GM12875 (cell line): Measurements from ENCODE around the gene CPN2.

Source experiments
- H3K4me3 ChIP-seq: one replicate; pipeline ENCODE4 v1.5.1; 2011; ENCODE audit warnings: low read depth, low read length, control low read depth
- TF ChIP-seq, protein P1 (sequence below): IDR thresholded peaks from 2 replicates; pipeline ENCODE4 v1.5.1; 2011; ENCODE audit warnings: low read depth, mild to moderate bottlenecking, control low read depth, inconsistent platforms, low read length, moderate library complexity, borderline replicate concordance; ENCODE audit not compliant: insufficient read depth

The CPN2 gene

DNA sequence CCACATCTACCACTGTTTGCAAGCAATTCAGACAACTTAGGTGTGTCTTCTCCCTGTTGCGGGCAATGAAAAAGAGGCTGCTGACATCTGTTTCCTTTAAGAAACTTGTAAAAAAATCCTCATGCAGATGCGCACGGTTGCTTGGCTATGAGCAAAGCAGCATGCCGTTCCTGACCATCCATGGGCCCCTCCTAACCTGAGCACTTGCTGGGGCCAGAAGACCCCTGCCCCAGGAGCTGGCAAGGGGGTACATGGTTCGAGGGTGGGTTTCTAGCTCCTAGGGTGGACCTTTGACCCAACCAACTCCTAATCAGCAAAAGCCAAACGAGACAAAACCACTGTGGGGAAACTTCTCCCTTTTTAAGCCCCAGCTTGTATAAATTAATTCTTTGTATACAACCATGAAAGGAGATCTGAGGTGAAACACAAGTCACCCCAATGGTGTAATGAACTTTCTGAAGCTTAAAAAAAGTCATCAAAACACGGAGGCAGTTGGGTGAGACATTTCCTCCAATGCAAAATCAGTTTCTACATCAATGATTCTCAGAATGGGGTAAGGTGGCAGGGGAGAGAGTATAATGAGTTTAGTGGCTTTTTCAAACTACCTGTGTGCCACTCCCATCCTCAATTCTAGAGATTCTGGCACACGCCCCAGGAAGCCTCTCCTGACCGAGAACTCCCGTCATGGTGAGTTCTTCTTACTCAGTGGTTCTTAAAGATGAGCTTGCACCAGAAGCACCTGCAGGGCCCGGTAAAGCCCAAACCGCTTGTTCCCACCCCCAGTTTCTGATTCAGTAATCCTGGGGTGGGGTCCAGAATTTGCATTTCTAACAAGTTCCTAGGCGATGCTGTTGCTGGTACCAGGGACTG lies 44.1 kb downstream of the CPN2 start:
- TF ChIP-seq, protein P1, sequence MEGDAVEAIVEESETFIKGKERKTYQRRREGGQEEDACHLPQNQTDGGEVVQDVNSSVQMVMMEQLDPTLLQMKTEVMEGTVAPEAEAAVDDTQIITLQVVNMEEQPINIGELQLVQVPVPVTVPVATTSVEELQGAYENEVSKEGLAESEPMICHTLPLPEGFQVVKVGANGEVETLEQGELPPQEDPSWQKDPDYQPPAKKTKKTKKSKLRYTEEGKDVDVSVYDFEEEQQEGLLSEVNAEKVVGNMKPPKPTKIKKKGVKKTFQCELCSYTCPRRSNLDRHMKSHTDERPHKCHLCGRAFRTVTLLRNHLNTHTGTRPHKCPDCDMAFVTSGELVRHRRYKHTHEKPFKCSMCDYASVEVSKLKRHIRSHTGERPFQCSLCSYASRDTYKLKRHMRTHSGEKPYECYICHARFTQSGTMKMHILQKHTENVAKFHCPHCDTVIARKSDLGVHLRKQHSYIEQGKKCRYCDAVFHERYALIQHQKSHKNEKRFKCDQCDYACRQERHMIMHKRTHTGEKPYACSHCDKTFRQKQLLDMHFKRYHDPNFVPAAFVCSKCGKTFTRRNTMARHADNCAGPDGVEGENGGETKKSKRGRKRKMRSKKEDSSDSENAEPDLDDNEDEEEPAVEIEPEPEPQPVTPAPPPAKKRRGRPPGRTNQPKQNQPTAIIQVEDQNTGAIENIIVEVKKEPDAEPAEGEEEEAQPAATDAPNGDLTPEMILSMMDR = no peak
- no peak overlapping the region for H3K4me3 ChIP-seq

DNA sequence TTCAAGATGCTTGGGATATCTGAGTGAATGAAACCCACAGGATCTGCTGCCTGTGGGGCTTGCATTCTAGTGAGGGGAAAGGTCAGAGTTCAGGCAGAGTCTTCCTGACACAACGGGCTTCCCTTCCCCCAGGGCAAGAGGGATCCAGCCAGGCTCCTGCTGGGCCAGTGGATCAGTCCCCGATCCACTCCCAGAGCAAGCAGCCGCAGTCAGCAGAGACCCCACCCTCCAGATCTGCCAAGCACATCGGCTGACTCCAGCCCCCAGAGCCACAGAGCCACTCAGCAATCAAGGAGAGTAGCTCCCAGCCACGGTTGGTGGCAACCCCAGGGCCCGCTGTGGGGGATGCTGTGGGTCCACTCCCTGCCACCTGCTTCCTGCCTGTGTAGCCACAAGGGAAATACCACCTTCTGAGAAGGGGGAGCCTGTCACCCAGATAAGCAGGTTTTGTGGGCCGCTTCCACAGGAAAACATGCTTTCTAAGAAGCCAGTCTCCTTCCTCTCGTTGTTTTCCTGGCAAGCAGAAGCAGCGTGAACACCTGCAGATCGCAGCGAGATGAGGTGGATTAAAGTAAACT lies 44.9 kb downstream of the CPN2 start:
- TF ChIP-seq, protein P1 = no peak
- H3K4me3 ChIP-seq = peak overlapping the region; percentile 45

DNA sequence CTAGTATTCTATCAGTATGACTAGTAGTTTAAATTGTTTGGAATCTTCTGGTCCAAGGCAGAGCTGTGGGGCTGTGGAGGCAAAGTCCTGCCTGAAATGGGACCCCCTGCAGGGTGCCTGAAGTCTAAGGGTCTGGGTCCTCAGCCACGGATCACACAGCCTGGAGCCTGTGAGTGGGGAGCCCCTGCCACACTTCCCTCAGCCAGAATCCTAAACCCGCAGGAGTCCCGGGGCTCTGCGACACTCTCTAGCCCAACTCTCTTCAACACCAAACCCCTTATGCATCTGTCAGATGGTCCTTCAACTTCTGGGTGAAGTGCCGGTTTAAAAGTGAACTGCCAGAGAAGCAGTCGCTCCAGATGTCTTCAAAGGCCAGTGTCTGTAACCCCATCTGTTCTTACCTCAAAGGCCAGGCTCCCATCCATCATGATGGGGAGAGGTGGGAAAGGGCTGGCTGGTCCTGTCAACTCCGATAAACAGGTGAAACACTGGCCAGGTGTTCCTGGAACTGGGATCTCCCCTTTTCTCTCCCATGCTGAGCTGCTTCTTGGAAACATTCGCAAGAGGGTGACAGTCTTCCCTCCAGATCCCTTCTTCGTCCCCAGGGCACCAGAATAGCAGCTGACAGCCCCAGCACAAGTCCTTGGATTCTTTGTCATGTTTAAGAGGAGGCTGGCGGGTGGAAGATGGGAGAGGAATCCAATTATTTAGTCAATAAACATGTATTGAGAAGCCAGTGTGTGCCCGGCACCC lies 45.6 kb downstream of the CPN2 start:
- H3K4me3 ChIP-seq = peak overlapping the region; percentile 45
- TF ChIP-seq, protein P1 = no peak

DNA sequence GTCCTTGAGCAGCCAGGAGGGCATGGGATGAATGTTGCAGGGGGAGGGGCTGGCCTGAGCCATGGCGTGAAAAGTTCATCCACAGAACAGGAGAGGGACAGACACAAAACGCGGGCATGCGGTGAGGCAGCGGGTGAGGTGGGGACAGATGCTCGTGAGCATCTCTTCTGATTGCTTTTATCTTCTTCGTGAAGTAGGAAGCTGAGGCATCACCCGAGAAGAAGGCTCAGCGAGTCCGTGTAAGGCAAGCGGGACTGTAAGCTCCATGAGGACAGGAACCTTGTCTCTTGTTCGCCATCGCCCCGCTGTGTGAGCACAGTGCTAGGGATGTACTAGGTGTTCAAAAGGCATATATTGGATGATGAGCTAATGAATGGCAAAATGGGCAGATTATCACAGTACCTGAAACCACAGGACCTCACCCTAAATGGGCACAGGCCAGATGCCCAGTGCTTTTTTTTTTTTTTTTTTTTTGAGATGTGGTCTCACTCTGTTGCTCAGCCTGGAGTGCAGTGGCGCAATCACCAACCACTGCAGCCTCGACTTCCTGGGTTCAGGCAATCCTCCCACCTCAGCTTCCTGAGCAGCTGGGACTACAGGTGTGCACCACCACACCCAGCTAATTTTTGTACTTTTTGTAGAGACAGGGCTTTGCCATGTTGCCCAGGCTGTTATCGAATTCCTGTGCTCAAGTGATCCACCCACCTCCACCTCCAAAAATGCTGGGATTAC lies 46.8 kb downstream of the CPN2 start:
- no peak overlapping the region for H3K4me3 ChIP-seq
- TF ChIP-seq, protein P1 = no peak

DNA sequence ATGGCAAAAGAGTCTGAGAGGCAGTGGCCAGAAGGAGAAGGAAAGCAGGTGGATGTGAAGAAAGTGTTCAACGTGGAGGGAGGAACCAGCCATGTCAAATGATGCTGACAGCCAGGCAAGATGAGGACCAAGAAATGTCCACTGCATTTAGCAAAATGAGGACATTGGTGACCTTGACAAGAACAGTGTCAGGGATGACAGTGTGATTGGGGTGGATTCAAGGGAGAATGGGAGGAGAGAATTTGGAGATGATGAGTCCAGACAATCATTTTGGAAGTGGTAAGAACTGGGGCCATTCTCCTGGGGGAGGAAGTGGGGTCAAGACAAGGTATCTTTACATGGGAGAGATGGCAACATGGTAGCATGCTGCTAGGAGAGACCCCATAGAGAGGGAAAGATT lies 47.4 kb downstream of the CPN2 start:
- TF ChIP-seq, protein P1 = no peak
- no peak overlapping the region for H3K4me3 ChIP-seq

DNA sequence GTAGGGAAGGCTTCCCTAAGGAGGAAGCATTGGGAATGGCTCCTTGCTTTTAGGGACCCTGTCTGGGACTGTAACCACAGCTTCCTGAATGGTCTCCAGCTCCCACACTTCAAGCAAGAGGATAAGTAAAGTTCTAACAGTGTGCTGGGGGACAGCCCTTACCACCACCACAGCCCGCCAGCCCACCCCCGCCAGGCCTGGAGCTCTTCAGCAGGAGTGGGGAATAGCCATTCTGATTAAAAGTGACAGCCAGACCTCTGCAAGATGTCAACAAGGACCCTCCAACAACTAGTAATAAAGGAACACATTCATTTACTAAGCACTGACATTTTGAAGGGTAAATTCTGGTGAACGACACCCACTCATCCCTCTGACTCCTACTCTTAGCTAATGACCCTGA lies 49.4 kb downstream of the CPN2 start:
- TF ChIP-seq, protein P1 = no peak
- H3K4me3 ChIP-seq = no peak overlapping the region
